Stimulated activated CD4-positive, alpha-beta T cell treated with anti-CD3 and anti-CD28 coated beads, TNF-alpha, amount 100 ng/mL, for 1 hour (primary cell): ENCODE data around the gene FUT9.

Experiments
- DNase-seq, 3 donors: peaks; one replicate each; pipeline ENCODE4 v3.0.0-alpha.2; 2020; ENCODE audit warnings: low read depth in 3 of 3, low spot score in 1 of 3

Gene FUT9

DNA sequence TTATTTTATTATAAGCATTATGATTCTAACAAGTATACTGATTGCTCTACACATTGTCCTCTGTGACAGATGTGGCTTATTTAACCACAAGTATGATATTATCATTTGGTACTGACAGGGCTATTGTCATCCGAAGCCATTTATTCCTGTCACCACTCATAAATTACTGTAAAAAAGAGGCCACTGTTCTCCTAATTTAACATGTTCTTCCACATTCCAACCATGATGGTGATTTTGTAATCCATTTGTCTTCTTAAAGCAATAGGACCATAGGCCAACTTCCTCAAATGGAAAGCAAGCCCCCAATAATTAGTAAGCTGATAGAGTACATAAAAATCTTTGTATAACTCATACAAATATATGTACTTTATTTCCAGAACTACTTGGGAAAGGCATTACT lies 50.6 kb downstream of the FUT9 start:
- no peak for DNase-seq

DNA sequence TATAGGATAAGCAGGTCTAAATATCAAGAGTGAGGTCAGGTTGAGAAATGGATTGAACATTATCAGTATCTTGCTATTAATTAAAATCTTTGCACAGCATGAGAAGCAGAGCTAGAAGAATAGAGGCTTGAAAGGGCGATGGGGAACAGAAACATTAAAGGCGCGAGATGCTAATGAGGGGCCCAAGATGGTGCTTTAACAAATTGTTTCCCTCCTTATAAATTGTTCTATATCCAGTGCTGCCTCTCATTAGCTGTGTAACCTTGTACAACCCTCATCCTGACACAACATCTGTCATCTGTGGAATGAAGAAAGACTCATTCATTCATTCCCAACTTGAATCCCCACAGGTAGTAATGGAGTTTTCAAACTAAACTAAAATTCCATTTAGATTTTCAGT lies 57.8 kb downstream of the FUT9 start:
- DNase-seq, result no peak

DNA sequence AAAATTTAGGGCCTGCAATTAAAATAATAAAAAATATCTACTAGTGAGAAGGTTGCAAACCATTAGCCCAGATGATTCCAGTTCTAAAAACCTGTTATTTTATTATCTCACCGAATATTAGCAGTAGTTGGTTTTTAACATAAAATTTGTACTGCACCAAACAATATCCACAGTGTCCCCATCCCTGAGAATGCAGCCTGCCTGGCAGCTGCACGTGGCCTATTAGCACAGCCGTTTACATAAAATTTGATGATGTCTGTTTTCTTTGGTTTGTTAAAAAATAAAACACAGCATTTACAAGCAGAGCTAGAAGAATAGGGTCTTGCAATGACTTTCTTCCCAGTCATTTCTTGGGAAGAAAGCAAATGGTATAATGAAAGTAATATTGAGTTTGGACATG lies 58.2 kb downstream of the FUT9 start:
- DNase-seq, result no peak

DNA sequence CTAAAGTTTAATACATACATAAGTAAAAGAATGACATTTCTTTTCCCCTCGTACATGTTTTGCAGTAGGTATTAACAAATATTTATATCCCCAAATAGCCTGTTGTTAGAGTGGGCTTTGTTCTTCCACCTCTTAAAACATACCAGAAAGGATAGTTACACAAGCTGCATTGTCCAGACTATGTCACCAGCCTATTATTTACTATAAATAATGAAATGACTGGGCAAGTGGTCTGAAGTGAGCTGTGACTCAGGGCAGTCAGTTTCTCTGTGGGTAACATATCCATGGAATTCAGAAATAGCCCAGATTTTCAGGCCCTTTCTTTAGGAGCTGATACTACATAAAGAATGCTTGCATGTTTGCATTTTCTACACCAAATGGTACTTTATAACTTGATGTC lies 60.1 kb downstream of the FUT9 start:
- no peak for DNase-seq

DNA sequence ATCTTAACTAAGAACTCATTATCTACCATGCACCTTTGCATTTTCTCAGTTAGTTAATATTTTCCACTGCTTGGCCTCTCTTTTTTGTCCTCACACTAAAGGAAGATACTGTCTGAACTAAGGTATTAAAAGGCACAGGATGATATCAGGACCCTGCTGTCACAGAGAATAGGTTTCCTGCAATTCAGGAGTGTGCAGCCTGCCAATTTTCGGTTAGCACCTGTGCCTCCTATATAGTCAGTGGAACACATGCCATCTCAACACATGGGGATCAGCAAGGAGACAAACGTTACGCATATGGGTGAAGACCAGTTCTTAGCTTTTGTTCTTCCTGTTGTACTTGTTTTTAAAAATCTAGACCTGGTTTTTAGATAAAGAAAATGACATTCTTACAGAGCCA lies 71.0 kb downstream of the FUT9 start:
- no peak for DNase-seq

DNA sequence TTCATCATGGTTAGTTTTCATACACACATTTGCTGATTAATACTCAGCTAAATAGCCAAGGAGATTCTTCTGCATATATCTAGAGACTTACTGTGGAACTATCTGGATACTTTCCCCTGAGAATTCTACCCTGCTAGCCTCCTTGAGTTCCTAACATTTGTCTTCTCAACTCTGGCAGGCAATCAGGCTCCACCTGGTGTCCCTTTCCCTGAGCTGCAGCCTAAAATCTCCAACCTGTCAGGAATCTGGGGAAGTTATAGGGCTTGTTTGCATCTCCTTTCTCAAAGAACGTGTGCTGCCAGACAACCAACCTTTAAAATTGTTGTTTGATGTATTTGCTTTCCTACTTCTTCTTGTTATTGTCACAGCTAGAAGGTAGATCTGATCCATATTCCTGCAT lies 73.4 kb downstream of the FUT9 start:
- no peak for DNase-seq

DNA sequence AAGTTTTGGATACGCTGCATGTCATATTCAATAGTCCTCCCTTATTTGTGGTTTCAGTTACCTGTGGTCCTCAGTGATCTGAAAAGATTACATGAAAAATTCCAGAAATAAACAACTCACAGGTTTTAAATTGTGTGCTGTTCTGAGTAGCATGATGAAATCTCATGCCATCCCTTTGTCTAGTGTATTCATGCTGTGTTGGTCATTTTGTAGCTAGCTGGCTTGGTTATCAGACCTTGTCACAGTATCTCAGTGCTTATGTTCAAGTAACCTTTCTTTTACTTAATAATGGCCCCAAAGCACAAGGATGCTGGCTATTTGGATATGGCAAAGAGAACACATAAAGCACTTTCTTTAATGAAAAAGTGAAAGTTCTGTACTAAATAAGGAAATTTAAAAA lies 78.3 kb downstream of the FUT9 start:
- no peak for DNase-seq

DNA sequence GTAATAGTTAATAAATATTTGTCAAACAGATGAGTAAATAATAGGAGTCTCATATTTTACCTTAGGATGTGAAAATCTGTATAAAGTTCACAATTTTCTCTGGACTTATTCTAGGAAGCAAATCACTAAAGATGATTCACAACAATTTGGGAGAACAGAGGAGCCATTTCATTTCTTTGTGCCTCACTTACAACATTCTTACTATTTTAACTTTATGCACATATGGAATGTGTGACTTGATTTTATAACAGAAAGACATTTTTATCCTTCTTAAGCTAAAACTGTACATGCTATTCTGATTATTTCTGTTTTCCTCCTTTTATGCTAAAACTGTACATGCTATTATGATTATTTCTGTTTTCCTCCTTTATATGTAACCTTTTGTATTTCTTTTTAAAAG lies 83.3 kb downstream of the FUT9 start:
- no peak for DNase-seq

DNA sequence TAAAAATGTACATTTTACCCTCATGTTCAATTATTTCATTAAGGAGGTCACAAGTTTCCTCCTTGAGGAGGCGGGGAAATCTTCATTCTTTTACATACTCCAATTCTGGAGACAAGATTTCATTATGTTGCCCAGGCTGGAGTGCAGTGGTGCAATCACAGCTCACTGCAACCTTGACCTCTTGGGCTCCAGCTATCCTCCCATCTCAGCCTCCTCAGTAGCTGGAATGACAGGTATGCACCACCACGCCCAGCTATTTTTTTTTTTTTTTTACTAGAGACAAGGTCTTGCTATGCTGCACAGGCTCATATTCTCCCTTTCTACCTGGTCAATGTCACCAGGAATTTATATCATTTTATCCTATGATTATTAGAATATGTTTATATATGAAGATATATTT lies 85.8 kb downstream of the FUT9 start:
- DNase-seq, result no peak

DNA sequence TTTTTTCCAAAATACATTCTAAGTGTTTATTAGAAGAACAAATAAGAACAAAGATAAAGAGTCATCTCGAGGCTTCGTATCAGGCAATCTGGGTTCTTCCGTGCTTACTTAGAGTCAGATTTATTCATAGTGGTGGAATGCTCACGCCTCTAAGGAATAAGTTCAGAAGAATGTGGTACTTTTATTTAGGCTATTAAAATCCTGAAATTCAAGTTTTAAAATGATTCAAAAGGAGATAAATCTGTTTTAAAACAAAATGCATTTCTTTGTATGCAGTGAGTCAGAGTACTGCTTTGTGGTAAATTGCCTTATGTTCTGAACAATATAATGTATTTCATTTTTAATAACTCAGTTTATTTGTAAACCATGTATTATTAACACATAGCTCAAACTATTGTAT lies 89.1 kb downstream of the FUT9 start:
- no peak for DNase-seq

DNA sequence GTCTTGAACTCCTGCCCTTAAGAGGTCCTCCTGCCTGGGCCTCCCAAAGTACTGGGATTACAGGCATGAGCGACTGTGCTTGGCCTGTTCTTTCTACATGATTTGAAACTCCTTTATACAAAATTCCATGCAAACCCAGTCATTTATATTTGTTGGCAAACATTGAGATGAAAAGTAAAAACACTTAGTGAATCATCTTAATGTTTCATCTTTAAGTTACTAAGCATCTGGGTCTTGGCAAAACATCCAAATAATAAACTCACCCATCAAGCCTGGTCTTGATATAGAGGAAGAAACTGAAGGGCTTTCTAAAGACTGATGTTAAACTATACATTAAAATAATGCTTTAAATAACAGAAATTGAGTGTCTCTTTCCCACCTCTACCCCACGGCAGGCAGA lies 95.1 kb downstream of the FUT9 start:
- DNase-seq, result no peak

DNA sequence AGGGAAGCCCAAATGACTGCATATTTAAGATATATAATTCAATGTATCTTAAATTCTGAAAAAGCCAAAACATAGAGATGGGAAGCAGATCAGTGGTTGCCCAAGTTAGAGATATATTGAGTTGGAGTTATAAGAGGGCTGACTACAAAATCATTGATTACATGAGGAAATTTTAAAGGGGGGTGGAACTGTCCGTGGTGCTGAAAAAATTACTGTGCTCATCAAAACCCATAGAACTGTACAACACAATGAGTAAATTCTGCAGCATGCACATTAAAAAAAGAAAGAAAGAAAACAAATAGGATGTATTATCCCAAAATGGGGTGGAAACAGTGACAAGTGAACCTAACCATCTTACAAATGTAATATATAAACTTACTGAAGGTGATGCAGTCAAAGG lies 100.9 kb downstream of the FUT9 start:
- DNase-seq, result no peak

DNA sequence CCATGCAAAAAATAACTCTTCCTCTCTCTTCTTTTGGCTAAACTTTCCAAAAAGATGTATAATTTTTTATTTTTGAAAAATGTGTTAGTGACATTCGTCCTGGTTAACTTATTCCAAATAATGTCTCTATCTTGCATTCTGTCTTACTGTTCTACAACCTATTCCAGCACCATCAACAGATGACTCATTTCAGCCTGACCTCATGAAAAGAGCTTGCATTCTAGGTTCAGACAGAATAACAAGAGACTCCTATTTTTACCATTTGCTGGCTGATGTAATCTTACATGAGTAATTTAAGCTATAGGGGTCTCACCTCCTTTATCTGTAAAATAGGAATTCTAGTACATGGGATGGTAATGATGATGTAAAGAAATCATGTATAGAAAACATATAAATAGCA lies 109.0 kb downstream of the FUT9 start:
- DNase-seq, result no peak

DNA sequence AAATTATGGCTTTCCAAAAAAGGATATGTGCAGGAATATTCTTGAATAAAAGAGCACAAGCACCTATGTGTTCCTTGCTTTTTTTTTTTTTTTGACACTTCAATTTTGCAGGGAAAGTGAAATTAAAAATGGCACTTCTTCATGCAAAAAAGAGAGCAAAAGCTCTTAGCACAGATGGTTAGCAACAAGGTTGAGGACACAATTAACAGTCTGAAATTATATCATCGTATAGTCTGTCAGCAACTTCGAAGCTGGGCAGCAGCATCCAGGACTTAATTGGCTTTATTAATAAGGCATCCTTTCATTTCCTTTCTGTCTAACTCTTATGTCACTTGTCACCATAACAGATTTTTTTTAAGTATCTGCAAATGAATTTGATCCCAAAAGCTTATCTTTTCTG lies 122.6 kb downstream of the FUT9 start:
- DNase-seq, result no peak

DNA sequence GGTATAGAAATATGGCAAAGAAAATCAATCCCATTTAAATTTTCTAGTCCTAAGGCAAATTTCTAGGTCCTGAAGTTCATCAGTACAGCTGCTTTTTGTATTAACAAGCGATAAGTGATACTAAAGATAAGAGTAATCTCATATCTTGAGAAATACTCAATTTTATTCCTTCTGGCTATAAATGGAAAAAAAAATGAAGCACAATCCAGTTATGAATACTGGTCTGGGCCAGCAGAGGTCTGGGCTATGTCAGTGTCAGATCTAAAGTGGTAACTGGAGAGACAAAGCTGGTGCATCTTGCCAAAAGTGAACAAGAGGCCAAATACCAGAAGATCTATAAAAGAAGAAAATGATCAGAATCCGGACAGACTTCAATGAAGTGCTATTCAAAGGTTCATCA lies 126.4 kb downstream of the FUT9 start:
- DNase-seq, result no peak

DNA sequence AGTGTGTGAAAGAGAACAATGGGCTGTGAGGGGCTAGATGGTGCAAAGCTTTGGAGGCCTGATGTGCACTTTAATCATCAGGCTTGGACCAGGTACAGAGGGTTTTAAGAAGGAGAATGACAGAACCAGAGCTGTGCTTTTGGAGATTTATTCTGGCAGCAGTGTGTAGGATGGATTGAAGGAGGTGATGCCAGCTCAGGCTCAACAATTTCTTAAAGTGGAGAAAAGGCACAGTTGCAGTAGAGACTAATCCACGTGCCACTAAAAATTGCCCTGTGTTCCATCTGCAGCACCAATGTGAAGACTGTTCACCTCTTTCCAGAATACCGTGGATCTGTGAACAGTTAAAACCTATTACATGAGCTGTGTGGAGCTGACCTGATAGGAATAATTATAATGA lies 134.7 kb downstream of the FUT9 start:
- DNase-seq, result no peak

DNA sequence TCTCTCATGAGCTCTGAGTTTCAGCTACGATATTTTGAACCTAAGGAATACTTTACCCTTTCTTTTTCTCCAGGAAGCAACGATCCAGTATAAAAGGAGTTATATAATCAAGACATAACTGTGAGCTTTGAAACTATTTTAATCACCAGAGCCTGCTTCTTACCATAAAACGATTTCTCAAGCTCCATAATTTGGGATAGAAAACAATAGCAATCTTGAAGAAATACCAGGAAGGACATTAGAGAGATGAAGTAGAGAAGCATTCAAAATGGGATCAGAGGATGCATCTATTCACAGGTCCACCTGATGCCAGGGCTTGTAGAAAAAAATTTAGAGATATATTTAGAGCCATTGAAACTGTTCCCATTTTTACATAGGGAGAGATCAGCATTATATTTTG lies 135.9 kb downstream of the FUT9 start:
- no peak for DNase-seq

DNA sequence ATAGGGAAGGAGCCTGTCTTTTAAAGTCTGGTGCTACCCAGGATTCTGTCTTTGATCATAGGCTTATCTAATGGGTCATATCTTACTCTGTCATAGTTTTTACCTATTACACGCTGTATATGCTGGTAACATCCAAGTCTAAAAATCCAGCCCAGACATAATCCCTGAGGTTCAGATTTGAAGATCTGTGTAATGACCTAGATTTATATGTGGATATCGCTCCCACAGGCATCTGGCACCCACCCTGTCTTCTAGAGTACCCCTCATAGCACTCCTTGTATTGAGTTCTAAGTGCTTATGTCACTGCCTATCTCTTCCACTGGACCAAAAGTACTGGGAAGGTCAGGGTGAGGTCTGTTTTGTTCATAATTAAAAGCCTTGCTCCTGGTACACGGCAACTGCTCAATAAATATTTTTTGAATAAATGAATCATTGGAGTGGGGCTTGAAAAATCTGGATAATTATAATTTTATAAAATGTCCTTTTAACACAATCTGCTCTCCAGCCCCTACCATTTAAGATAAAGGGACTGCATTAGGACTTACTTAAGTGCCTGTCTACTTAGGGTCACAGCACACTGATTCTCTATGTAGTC lies 136.4 kb downstream of the FUT9 start:
- DNase-seq, result no peak

DNA sequence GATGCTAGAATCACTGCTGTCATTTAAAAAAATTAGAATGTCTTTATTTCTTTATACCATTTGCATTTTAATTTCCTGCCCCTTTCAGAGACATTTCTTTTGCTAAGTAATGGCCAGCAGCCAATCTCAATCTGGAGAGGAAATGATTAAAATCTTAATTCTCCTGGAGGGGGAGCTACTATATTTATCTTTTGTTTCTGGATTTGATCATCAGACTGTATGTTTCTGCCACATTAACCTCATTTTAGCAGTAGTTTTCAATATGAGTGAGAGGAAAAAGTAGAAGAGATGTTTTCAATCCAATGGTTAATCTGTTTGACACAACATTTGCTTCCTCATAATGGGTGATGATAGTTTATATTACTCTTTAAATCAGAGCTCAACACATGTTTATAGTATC lies 138.0 kb downstream of the FUT9 start:
- no peak for DNase-seq

DNA sequence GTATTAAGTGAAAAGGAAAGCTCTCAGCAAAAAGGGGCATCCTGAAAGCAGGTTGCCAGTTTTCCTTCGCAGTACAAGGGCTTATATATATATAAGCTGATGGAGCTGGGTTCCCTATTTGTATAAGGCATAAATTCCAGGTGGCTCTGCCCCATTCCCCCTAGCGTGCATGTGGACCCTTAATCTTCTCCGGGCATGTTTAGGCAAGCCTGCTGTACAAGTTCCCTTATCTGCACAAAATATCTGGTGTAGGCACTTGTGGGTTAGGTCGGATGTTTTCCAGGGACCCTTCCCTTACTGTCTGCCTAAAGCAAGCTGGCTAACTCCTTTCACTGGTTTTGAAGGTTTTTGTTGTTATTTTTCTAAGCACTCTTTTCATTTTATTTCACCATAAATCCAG lies 140.7 kb downstream of the FUT9 start:
- DNase-seq, result no peak

DNA sequence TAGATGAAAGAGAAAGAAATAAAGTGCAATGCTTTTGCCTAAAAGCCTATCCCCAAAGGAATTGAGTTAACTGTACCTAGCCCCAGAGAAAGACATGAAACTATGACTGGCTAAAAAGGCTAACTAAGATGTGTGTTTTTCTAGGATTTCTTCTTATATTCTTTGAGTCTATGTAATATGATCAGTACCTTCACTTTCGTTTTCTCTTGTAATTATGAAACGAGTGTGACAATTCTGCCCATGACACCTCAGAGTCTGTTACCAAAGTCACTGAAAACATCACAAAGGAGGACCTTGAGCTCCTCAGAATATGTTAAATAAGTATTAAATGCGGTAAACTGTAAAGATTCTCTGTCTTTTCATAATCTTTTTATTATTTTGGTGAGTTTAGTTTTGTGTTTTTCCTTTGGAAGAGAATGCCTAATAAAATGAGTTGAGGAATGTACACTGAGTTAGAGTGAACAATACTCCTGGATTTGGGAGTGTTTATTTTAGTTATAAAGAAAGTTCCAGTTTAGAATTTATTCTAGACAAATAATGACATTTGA lies 141.3 kb downstream of the FUT9 start:
- DNase-seq, result no peak

DNA sequence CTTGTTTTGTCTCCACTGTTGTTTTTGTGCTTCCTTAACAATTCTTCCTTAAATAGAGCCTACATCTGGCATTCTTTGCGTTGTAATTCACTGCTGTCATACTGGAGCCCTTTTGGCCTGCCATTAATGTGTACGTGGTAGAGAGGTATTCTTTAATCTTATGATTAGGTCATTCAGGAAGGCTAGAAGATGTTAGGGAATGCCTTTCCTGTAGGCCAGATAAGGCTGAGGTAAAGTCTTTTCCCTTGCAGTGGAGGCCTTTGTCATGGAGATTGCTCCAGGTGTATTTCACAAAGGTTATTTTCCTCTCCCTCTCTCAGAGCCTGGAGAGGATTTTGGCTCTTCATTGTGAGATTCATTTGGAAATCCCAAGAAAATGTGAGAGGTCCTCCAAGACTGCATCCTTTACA lies 146.9 kb downstream of the FUT9 start:
- no peak for DNase-seq

DNA sequence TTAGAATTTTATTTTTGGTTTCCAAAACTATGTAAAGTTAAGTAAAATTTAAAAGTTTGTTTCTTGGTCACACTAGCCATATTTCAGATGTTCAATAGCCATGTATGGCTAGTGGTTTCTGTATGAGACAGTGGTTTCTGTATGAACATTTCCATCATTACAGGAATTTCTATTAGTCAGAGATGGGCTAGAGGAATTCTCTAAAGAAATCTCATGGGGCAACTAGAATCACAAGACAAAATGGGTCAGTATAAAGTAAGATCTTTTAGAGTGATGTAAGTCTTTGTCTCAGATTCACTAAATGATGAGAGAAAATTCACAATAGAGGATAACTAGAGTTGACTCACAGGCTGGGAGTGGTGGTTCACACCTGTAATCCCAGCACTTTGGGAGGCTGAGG lies 149.0 kb downstream of the FUT9 start:
- DNase-seq, result no peak

DNA sequence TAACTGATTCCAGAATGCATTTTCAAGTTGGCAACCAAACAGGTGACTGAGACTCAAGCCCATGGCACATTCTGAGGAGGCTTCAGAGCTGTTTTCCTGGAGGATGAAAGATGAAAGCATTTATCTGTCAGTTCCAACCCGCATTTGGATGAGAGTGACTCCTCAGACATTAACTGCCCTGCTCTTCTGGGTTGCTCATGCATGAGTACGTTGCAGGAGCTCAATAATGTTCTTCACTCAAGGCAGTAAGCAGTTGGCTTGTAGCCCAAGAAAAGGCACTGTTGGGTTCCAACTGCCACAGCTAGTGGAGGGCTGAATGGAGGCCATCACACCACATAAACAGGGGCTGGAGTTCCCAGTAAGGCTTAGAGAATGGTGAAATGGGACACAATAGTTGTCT lies 155.3 kb downstream of the FUT9 start:
- DNase-seq, result no peak
